H1 (cell line): Measurements from ENCODE around the gene RPS17. TPM values are rescaled to one million over a fixed set of nuclear protein-coding genes. Genes with fewer than 3 reads are reported as not detected.

Experiments used
- CTCF ChIA-PET: fragments of 300-600 bp; sonication (Branson Sonifier 250); formaldehyde crosslinking; loops from one replicate; lab custom pipeline; 2021; ENCODE audit not compliant: partially characterized antibody; lab: Charles Lee
- POLR2A ChIA-PET: fragments of 300-600 bp; sonication (Branson Sonifier 250); formaldehyde crosslinking; loops from one replicate; lab custom pipeline; 2021; ENCODE audit warnings: inconsistent platforms; ENCODE audit not compliant: partially characterized antibody; lab: Charles Lee
- DNase-seq, 2 experiments: peaks; one replicate each; pipeline versions ENCODE4 v3.0.0 to v3.0.0-alpha.2; 2010 to 2022; ENCODE audit warnings: low spot score in 2 of 2, low read depth in 1 of 2, mixed read lengths in 1 of 2
- FAIRE-seq: peaks from 2 replicates; lab custom pipeline; 2011; peaks lifted over from hg19 to GRCh38; lab: Jason Lieb, UNC
- H2AFZ ChIP-seq: 2 replicates; pipeline ENCODE4 v1.8.1; 2012; ENCODE audit warnings: low read length, inconsistent platforms
- H2AK5ac ChIP-seq: 2 replicates; pipeline ENCODE4 v1.6.1; 2013; ENCODE audit warnings: low read depth, low read length
- H2BK120ac ChIP-seq: replicated peaks from 2 replicates; pipeline ENCODE3; 2013; ENCODE audit warnings: low read depth, low read length, inconsistent platforms
- H2BK12ac ChIP-seq: 2 replicates; pipeline ENCODE4 v1.6.1; 2013; ENCODE audit warnings: low read depth, low read length
- H2BK15ac ChIP-seq: 2 replicates; pipeline ENCODE4 v1.6.1; 2013; ENCODE audit warnings: low read length
- H2BK20ac ChIP-seq: 2 replicates; pipeline ENCODE4 v1.6.1; 2013; ENCODE audit warnings: low read length
- H2BK5ac ChIP-seq: 2 replicates; pipeline ENCODE4 v1.6.1; 2013; ENCODE audit warnings: low read depth, low read length
- H3K14ac ChIP-seq: 2 replicates; pipeline ENCODE4 v1.6.1; 2013; ENCODE audit warnings: inconsistent platforms; ENCODE audit not compliant: insufficient read length
- H3K18ac ChIP-seq: 2 replicates; pipeline ENCODE4 v1.6.1; 2013; ENCODE audit warnings: low read length; ENCODE audit errors: extremely low read depth
- H3K23ac ChIP-seq: 2 replicates; pipeline ENCODE4 v1.6.1; 2013; ENCODE audit warnings: inconsistent platforms; ENCODE audit not compliant: insufficient read length
- H3K23me2 ChIP-seq: 2 replicates; pipeline ENCODE4 v1.6.1; 2013; ENCODE audit warnings: low read depth, low read length
- H3K27ac ChIP-seq: 2 replicates; pipeline ENCODE4 v1.6.1; 2011; ENCODE audit warnings: low read depth, low read length, inconsistent platforms
- H3K27me3 ChIP-seq, 4 experiments: replicated peaks in 1 of 4; 1 replicate in 1 of 4; 2 replicates in 3 of 4; pipeline versions ENCODE4 v1.6.1 to v1.8.1; 2011 to 2013; ENCODE audit warnings: low read length in 3 of 4, mild to moderate bottlenecking in 3 of 4, inconsistent platforms in 2 of 4, mixed read lengths in 2 of 4, moderate library complexity in 1 of 4; ENCODE audit not compliant: control insufficient read depth in 3 of 4, insufficient read depth in 3 of 4; ENCODE audit errors: extremely low read depth in 1 of 4
- H3K36me3 ChIP-seq, 4 experiments: 2 replicates each; pipeline versions ENCODE4 v1.6.1 to v1.8.1; 2011 to 2013; ENCODE audit warnings: mild to moderate bottlenecking in 4 of 4, low read length in 3 of 4, moderate library complexity in 2 of 4, control low read depth in 1 of 4, inconsistent platforms in 1 of 4; ENCODE audit not compliant: insufficient read depth in 4 of 4, control insufficient read depth in 2 of 4
- H3K4ac ChIP-seq: replicated peaks from 2 replicates; pipeline ENCODE3; 2013; ENCODE audit warnings: low read length, low read depth, mixed read lengths, inconsistent platforms; ENCODE audit not compliant: insufficient read length
- H3K4me1 ChIP-seq, 4 experiments: replicated peaks in 1 of 4; 1 replicate in 1 of 4; 2 replicates in 3 of 4; pipeline versions ENCODE4 v1.6.1 to v1.8.1; 2011 to 2013; ENCODE audit warnings: low read length in 3 of 4, inconsistent platforms in 2 of 4, mixed read lengths in 1 of 4; ENCODE audit not compliant: insufficient read depth in 4 of 4, control insufficient read depth in 3 of 4
- H3K4me2 ChIP-seq, 2 experiments: 2 replicates each; pipeline versions ENCODE4 v1.6.1 to v1.8.1; 2011 to 2013; ENCODE audit warnings: low read depth in 2 of 2, low read length in 2 of 2, control low read depth in 1 of 2, inconsistent platforms in 1 of 2, mild to moderate bottlenecking in 1 of 2; ENCODE audit not compliant: insufficient read depth in 1 of 2
- H3K4me3 ChIP-seq, 4 experiments: fragments of 200-600, 300-600 bp in 1 of 4; sonication (generic), shearing (Covaris generic), sonication (Bioruptor Twin) in 1 of 4; 2 replicates each; pipeline versions ENCODE4 v1.5.1 to v1.8.1; 2011 to 2016; ENCODE audit warnings: low read length in 4 of 4, low read depth in 3 of 4, control low read depth in 2 of 4, inconsistent platforms in 2 of 4, mild to moderate bottlenecking in 2 of 4, mixed read lengths in 1 of 4, moderate library complexity in 1 of 4; ENCODE audit not compliant: insufficient read depth in 2 of 4; ENCODE audit errors: extremely low read depth in 1 of 4
- H3K56ac ChIP-seq: replicated peaks from 2 replicates; pipeline ENCODE3; 2013; ENCODE audit warnings: low read depth, mild to moderate bottlenecking, mixed read lengths, low read length, inconsistent platforms; ENCODE audit not compliant: insufficient read length
- H3K79me1 ChIP-seq: 2 replicates; pipeline ENCODE4 v1.6.1; 2013; ENCODE audit warnings: low read depth, low read length, control low read depth
- H3K79me2 ChIP-seq, 2 experiments: 2 replicates each; pipeline versions ENCODE4 v1.6.1 to v1.8.1; 2012 to 2013; ENCODE audit warnings: low read length in 2 of 2, mild to moderate bottlenecking in 2 of 2, inconsistent platforms in 1 of 2; ENCODE audit not compliant: insufficient read depth in 2 of 2, control insufficient read depth in 1 of 2
- H3K9ac ChIP-seq, 4 experiments: replicated peaks in 1 of 4; 1 replicate in 1 of 4; 2 replicates in 3 of 4; pipeline versions ENCODE4 v1.6.1 to v1.8.1; 2011 to 2013; ENCODE audit warnings: low read depth in 3 of 4, low read length in 3 of 4, control low read depth in 2 of 4, mild to moderate bottlenecking in 2 of 4, moderate library complexity in 2 of 4, inconsistent platforms in 1 of 4; ENCODE audit errors: extremely low read depth in 1 of 4
- H3K9me3 ChIP-seq, 2 experiments: 2 replicates each; pipeline versions ENCODE4 v1.6.1 to v1.8.1; 2012 to 2013; ENCODE audit warnings: mild to moderate bottlenecking in 2 of 2, moderate library complexity in 2 of 2, control low read depth in 1 of 2, inconsistent platforms in 1 of 2, low read depth in 1 of 2, low read length in 1 of 2, mixed read lengths in 1 of 2; ENCODE audit not compliant: insufficient read depth in 2 of 2
- H4K20me1 ChIP-seq, 2 experiments: replicated peaks in 1 of 2; 2 replicates each; pipeline versions ENCODE3 to v1.8.1; 2011 to 2013; ENCODE audit warnings: inconsistent platforms in 2 of 2, low read length in 2 of 2, mild to moderate bottlenecking in 1 of 2; ENCODE audit not compliant: insufficient read depth in 2 of 2, control insufficient read depth in 1 of 2
- H4K5ac ChIP-seq: 2 replicates; pipeline ENCODE4 v1.6.1; 2013; ENCODE audit warnings: low read length, low read depth, mixed read lengths, inconsistent platforms; ENCODE audit not compliant: insufficient read length
- H4K8ac ChIP-seq: 2 replicates; pipeline ENCODE4 v1.8.0; 2013; ENCODE audit warnings: mild to moderate bottlenecking, moderate library complexity, low read length, inconsistent platforms; ENCODE audit not compliant: insufficient read depth; ENCODE audit errors: extremely low read depth
- H4K91ac ChIP-seq: replicated peaks from 2 replicates; pipeline ENCODE3; 2013; ENCODE audit warnings: low read length, mixed read lengths, inconsistent platforms; ENCODE audit not compliant: insufficient read length
- CBX5 ChIP-seq: fragments of 300-800, 300-1000 bp; sonication (generic); IDR thresholded peaks from 2 replicates; pipeline ENCODE4 v1.7.1; 2016; ENCODE audit warnings: antibody characterized with exemption, low read length, low read depth
- CTBP2 ChIP-seq: IDR thresholded peaks from 2 replicates; pipeline ENCODE4 v1.7.0; 2011; ENCODE audit warnings: borderline replicate concordance, mild to moderate bottlenecking, moderate library complexity, mixed read lengths, low read length; ENCODE audit not compliant: insufficient read depth, insufficient read length
- RFX5 ChIP-seq: IDR thresholded peaks from 2 replicates; pipeline ENCODE4 v1.6.1; 2011; ENCODE audit warnings: low read depth, low read length, improper control_type of control experiment, borderline replicate concordance
- SAP30 ChIP-seq: fragments of 300-600 bp; sonication (generic); IDR thresholded peaks from 2 replicates; pipeline ENCODE4 v1.7.1; 2012; ENCODE audit warnings: low read length, moderate library complexity, mild to moderate bottlenecking, inconsistent platforms; ENCODE audit not compliant: insufficient read depth, insufficient replicate concordance
- TCF12 ChIP-seq: IDR thresholded peaks from 2 replicates; pipeline ENCODE4 v1.6.1; 2011; ENCODE audit warnings: low read depth, mild to moderate bottlenecking, low read length
- WGBS, 2 experiments: shearing (Covaris generic) in 1 of 2; methylation state at CpG; one replicate each; pipeline versions ENCODE4 v1.1.6 to v1.1.7; 2013 to 2015; ENCODE audit warnings: low lambda C conversion rate in 2 of 2, mixed read lengths in 2 of 2, inconsistent platforms in 1 of 2, low coverage in 1 of 2, missing lambda C conversion rate in 1 of 2; ENCODE audit not compliant: insufficient replicate concordance in 2 of 2, insufficient coverage in 1 of 2, insufficient read length in 1 of 2; ENCODE audit errors: extremely low coverage in 1 of 2, missing lambda C conversion rate in 1 of 2; 5-methylcytosine and 5-hydroxymethylcytosine counted together
- polyA plus RNA-seq, 7 experiments: library from polyadenylated mRNA; depleted of rRNA in 3 of 7; stranded (reverse) in 5 of 7; unstranded in 2 of 7; fragments of >200 nt in 5 of 7; fragments of 200-250 nt in 2 of 7; gene quantifications; 1 replicate in 5 of 7; 2 replicates in 1 of 7; 4 replicates in 1 of 7; pipeline versions ENCODE4 v1.2.1 to v1.2.3, GENCODE V29; 2011 to 2013; ENCODE audit warnings: missing spikeins in 2 of 7, mixed read lengths in 2 of 7
- total RNA-seq: library from RNA; stranded (reverse); fragmentation: NEBNext Ultra II Directional; extraction: Animal tissue kit (Norgen Biotek cat#: 25700); gene quantifications from 2 replicates; pipeline ENCODE4 v1.2.1, GENCODE V29; 2021

The RPS17 gene
- total and polyA plus RNA-seq, 2 of the 8 experiments (the other 6 are each of a cell fraction or from before 2014, with no cell fraction given): 2,416 to 5,590 TPM

- Histone ChIP-seq H3K27me3 (peaks cover 0 to 3% (median 0%) of the 10 kb centered on the region in 4 experiments; a peak in 2 of 7 replicates), H3K9ac (no peak overlapping the region), H3K18ac (no peak overlapping the region), H3K9me3 (no peaks in the 10 kb centered on the region), H3K4me2 (no peak overlapping the region), H3K4me3 (no peak overlapping the region), H2BK20ac (no peak overlapping the region), H2AK5ac (no peak overlapping the region), H3K36me3 (no peaks in the 10 kb centered on the region), H2BK5ac (no peak overlapping the region), H4K8ac (no peak overlapping the region), H2BK120ac (no peak overlapping the region), H3K79me2 (no peaks in the 10 kb centered on the region), H3K23ac (no peak overlapping the region), H2BK12ac (no peak overlapping the region), H3K27ac (no peak overlapping the region), H3K4ac (no peak overlapping the region), H2BK15ac (no peak overlapping the region), H3K79me1 (no peaks in the 10 kb centered on the region), H3K4me1 (0 out of 7 replicates have a peak, but pooled peaks cover 0 to 4% (median 0%) of the 10 kb centered on the region in 4 experiments), H3K23me2 (no peaks in the 10 kb centered on the region), H4K20me1 (no peaks in the 10 kb centered on the region), H4K5ac (no peak overlapping the region), H4K91ac (no peak overlapping the region), H2AFZ (no peak overlapping the region), H3K14ac (no peak overlapping the region), H3K56ac (no peak overlapping the region)
- FAIRE-seq (no peak), DNase-seq (no peak)
- no peak for TF ChIP-seq CTBP2
- no peak for TF ChIP-seq RFX5
- TF ChIP-seq SAP30: no peak
- no peak for TF ChIP-seq CBX5
- no peak for TF ChIP-seq TCF12
- POLR2A ChIA-PET: interaction anchor here (0.7 to 1.7 kb wide), 4 partner anchors 9 to 16 kb away, joined by 3 to 10 read pairs (median 4); partner anchors contain the start of gene RPS17
- CTCF ChIA-PET: interaction anchor here (0.9 kb wide), 2 partner anchors 9 to 11 kb away, joined by 3 read pairs; no protein-coding TSS in a partner anchor
- WGBS, 2 experiments: 78% methylated on average over 5 of the region's 5 CpGs; no CpG with 5 or more reads in 1 of the 2 experiments
These were observed 11.5 kb upstream of the RPS17 start for GRCh38 chr15:82551646-82552247.
